GM12875 (cell line): ENCODE measurements around the gene PTPRM.

Source experiments
- H3K4me3 ChIP-seq: one replicate; pipeline ENCODE4 v1.5.1; 2011; ENCODE audit warnings: low read depth, low read length, control low read depth
- TF ChIP-seq, protein P1 (sequence below): IDR thresholded peaks from 2 replicates; pipeline ENCODE4 v1.5.1; 2011; ENCODE audit warnings: low read depth, mild to moderate bottlenecking, control low read depth, inconsistent platforms, low read length, moderate library complexity, borderline replicate concordance; ENCODE audit not compliant: insufficient read depth

The PTPRM gene

GRCh38 chr18:7598167-7599047, 31.3 kb downstream of the PTPRM start:
- TF ChIP-seq, protein P1, sequence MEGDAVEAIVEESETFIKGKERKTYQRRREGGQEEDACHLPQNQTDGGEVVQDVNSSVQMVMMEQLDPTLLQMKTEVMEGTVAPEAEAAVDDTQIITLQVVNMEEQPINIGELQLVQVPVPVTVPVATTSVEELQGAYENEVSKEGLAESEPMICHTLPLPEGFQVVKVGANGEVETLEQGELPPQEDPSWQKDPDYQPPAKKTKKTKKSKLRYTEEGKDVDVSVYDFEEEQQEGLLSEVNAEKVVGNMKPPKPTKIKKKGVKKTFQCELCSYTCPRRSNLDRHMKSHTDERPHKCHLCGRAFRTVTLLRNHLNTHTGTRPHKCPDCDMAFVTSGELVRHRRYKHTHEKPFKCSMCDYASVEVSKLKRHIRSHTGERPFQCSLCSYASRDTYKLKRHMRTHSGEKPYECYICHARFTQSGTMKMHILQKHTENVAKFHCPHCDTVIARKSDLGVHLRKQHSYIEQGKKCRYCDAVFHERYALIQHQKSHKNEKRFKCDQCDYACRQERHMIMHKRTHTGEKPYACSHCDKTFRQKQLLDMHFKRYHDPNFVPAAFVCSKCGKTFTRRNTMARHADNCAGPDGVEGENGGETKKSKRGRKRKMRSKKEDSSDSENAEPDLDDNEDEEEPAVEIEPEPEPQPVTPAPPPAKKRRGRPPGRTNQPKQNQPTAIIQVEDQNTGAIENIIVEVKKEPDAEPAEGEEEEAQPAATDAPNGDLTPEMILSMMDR, result no peak
- H3K4me3 ChIP-seq, result no peak overlapping the region

- TF ChIP-seq, protein P1, result no peak
These were observed 32.9 kb downstream of the PTPRM start for GRCh38 chr18:7600036-7600435.

GRCh38 chr18:7600528-7601245, 33.6 kb downstream of the PTPRM start:
- TF ChIP-seq, protein P1, result no peak
- H3K4me3 ChIP-seq, result no peak overlapping the region

More at GRCh38 chr18:7600036-7600435, 32.9 kb downstream of the PTPRM start:
- no peak overlapping the region for H3K4me3 ChIP-seq

DNA sequence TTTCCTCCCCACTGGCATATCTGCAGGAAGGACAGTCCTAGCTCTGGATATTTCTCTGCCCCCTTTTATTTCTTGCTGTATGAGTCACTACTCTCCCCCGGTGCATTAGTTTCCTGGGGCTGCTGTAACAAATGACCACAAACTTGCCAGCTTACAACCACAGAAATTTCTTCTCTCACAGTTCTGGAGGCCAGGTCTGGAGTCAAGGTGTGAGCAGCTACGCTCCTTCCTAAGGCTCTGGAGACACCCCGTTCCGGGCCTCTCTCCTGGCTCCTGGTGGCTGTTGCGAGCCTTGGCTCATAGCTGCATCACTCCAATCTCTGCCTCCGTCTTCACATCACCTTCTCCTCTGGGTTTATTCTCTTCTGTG, 34.1 kb downstream of the PTPRM start:
- H3K4me3 ChIP-seq, result no peak overlapping the region
- TF ChIP-seq, protein P1, result no peak

GRCh38 chr18:7601936-7602335, 34.8 kb downstream of the PTPRM start:
- no peak overlapping the region for H3K4me3 ChIP-seq
- TF ChIP-seq, protein P1, result no peak

GRCh38 chr18:7603259-7604000, 36.3 kb downstream of the PTPRM start:
- TF ChIP-seq, protein P1, result no peak
- H3K4me3 ChIP-seq, result no peak overlapping the region

GRCh38 chr18:7604361-7604760, 37.2 kb downstream of the PTPRM start:
- no peak overlapping the region for H3K4me3 ChIP-seq
- TF ChIP-seq, protein P1, result no peak
